WTC11 (cell line): Measurements from ENCODE around the gene TMEM9B. TPM values are rescaled to one million over a fixed set of nuclear protein-coding genes. Genes with fewer than 3 reads are reported as not detected.
"Not testable (repeated sequence)": the region's sequence is repeated elsewhere in the genome, so short reads cannot be mapped to it uniquely, and the experiment has no call there.

Experiments used
- ATAC-seq: fragments of 200-7000 bp; cut with Tn5 transposase; 2 replicates; pipeline ENCODE4 v1.10.0; 2021; ENCODE audit warnings: mild to moderate bottlenecking, moderate library complexity
- CTCF ChIA-PET: fragments of 300-600 bp; sonication (Branson Sonifier 250); formaldehyde crosslinking; loops from one replicate; lab custom pipeline; 2021; ENCODE audit warnings: antibody characterized with exemption; lab: Charles Lee
- POLR2A ChIA-PET: fragments of 350-600 bp; sonication (Branson Sonifier 250); formaldehyde crosslinking; loops from one replicate; lab custom pipeline; 2021; ENCODE audit warnings: antibody characterized with exemption; lab: Charles Lee
- DNase-seq: peaks from one replicate; pipeline ENCODE4 v3.0.0; 2021; ENCODE audit warnings: low spot score
- H3K27ac Mint-ChIP-seq: 2 replicates; pipeline ENCODE4 v1.8.0; 2021; ENCODE audit warnings: mixed read lengths
- H3K27me3 Mint-ChIP-seq: 2 replicates; pipeline ENCODE4 v1.8.0; 2021; ENCODE audit warnings: low read depth, mild to moderate bottlenecking, moderate library complexity, mixed read lengths
- H3K36me3 Mint-ChIP-seq: 2 replicates; pipeline ENCODE4 v1.8.0; 2021; ENCODE audit warnings: mixed read lengths
- H3K4me1 Mint-ChIP-seq: 2 replicates; pipeline ENCODE4 v1.8.0; 2022; ENCODE audit warnings: mixed read lengths
- H3K4me3 Mint-ChIP-seq: 2 replicates; pipeline ENCODE4 v1.8.0; 2021; ENCODE audit warnings: mild to moderate bottlenecking, moderate library complexity, mixed read lengths
- H3K9me3 Mint-ChIP-seq: 2 replicates; pipeline ENCODE4 v1.8.0; 2021; ENCODE audit warnings: mixed read lengths
- CREB1 ChIP-seq: sonication (generic); formaldehyde crosslinking; IDR thresholded peaks from 2 replicates; pipeline ENCODE4 v1.8.0; 2023; ENCODE audit warnings: mild to moderate bottlenecking, missing genetic modification reagents
- CREM ChIP-seq: sonication (generic); formaldehyde crosslinking; IDR thresholded peaks from 2 replicates; pipeline ENCODE4 v1.8.1; 2022; ENCODE audit warnings: mild to moderate bottlenecking, missing genetic modification reagents, moderate library complexity
- EMX1 ChIP-seq: fragments of 250-450 bp; sonication (Bioruptor Pico); IDR thresholded peaks from 2 replicates; pipeline ENCODE4 v1.8.0; 2021; ENCODE audit warnings: mild to moderate bottlenecking
- GRHL2 ChIP-seq: fragments of 250-450 bp; sonication (Bioruptor Pico); IDR thresholded peaks from 2 replicates; pipeline ENCODE4 v1.8.0; 2022; ENCODE audit warnings: mild to moderate bottlenecking, moderate library complexity; ENCODE audit not compliant: insufficient replicate concordance, severe bottlenecking
- JUN ChIP-seq: sonication (generic); formaldehyde crosslinking; IDR thresholded peaks from 2 replicates; pipeline ENCODE4 v1.8.0; 2023; ENCODE audit warnings: mild to moderate bottlenecking, missing genetic modification reagents
- NR1H2 ChIP-seq: sonication (generic); formaldehyde crosslinking; IDR thresholded peaks from 2 replicates; pipeline ENCODE4 v1.9.0; 2021; ENCODE audit warnings: mild to moderate bottlenecking, moderate library complexity, missing genetic modification reagents
- RELA ChIP-seq: sonication (generic); formaldehyde crosslinking; IDR thresholded peaks from 2 replicates; pipeline ENCODE4 v1.8.1; 2022; ENCODE audit warnings: missing genetic modification reagents, mild to moderate bottlenecking, borderline replicate concordance
- SMAD4 ChIP-seq: sonication (generic); formaldehyde crosslinking; IDR thresholded peaks from 2 replicates; pipeline ENCODE4 v1.8.0; 2022; ENCODE audit warnings: mild to moderate bottlenecking, missing genetic modification reagents
- TP53 ChIP-seq: sonication (generic); formaldehyde crosslinking; IDR thresholded peaks from 2 replicates; pipeline ENCODE4 v1.8.1; 2023; ENCODE audit warnings: mild to moderate bottlenecking, missing genetic modification reagents
- ZNF396 ChIP-seq: fragments of 250-450 bp; sonication (Bioruptor Pico); IDR thresholded peaks from 2 replicates; pipeline ENCODE4 v1.8.0; 2021; ENCODE audit warnings: mild to moderate bottlenecking, moderate library complexity, borderline replicate concordance
- ZNF423 ChIP-seq: fragments of 250-450 bp; sonication (Bioruptor Pico); IDR thresholded peaks from 2 replicates; pipeline ENCODE4 v2.1.2; 2022; ENCODE audit warnings: mild to moderate bottlenecking, moderate library complexity
- ZNF671 ChIP-seq: fragments of 250-450 bp; sonication (Bioruptor Pico); IDR thresholded peaks from 2 replicates; pipeline ENCODE4 v1.8.0; 2021; ENCODE audit warnings: mild to moderate bottlenecking
- total RNA-seq: library from RNA; stranded (reverse); gene quantifications from 3 replicates; pipeline ENCODE4 v1.2.3, GENCODE V29; 2021
- TF ChIP-seq, protein P1 (sequence below): sonication (generic); formaldehyde crosslinking; IDR thresholded peaks from 2 replicates; pipeline ENCODE4 v1.8.0; 2023; ENCODE audit warnings: missing genetic modification reagents
- TF ChIP-seq, protein P2 (sequence below): sonication (generic); formaldehyde crosslinking; IDR thresholded peaks from 2 replicates; pipeline ENCODE4 v1.8.1; 2022; ENCODE audit warnings: missing genetic modification reagents, borderline replicate concordance

The TMEM9B gene
- total RNA-seq, 1 experiment from 2014 or later: 8.7 TPM

- TF ChIP-seq CREM (CRISPR knock-in tag): no peak
- TF ChIP-seq CREB1 (CRISPR knock-in tag): no peak
- TF ChIP-seq GRHL2: no peak
- TF ChIP-seq, protein P1, sequence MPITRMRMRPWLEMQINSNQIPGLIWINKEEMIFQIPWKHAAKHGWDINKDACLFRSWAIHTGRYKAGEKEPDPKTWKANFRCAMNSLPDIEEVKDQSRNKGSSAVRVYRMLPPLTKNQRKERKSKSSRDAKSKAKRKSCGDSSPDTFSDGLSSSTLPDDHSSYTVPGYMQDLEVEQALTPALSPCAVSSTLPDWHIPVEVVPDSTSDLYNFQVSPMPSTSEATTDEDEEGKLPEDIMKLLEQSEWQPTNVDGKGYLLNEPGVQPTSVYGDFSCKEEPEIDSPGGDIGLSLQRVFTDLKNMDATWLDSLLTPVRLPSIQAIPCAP: no peak
- TF ChIP-seq ZNF396 (CRISPR knock-in tag): no peak
- ChIA-PET CTCF (interaction anchor here (1.0 to 1.5 kb wide), 3 partner anchors 27 to 149 kb away, joined by 3 to 5 read pairs (median 4); no protein-coding TSS in a partner anchor), POLR2A (no interaction called here)
- DNase-seq (no peak), ATAC-seq (no peak)
- peaks cover 4% of the 10 kb centered on the region for H3K9me3 Mint-ChIP-seq
- peaks cover 5% of the 10 kb centered on the region for H3K4me1 Mint-ChIP-seq
- H3K27ac Mint-ChIP-seq: no peak overlapping the region
- H3K36me3 Mint-ChIP-seq: no peaks in the 10 kb centered on the region
- peaks cover 2% of the 10 kb centered on the region; the same call in 1 of the 2 replicates for H3K27me3 Mint-ChIP-seq
- no peak overlapping the region for H3K4me3 Mint-ChIP-seq
These were observed 24.3 kb upstream of the TMEM9B start for GRCh38 chr11:8988329-8989234.

DNA sequence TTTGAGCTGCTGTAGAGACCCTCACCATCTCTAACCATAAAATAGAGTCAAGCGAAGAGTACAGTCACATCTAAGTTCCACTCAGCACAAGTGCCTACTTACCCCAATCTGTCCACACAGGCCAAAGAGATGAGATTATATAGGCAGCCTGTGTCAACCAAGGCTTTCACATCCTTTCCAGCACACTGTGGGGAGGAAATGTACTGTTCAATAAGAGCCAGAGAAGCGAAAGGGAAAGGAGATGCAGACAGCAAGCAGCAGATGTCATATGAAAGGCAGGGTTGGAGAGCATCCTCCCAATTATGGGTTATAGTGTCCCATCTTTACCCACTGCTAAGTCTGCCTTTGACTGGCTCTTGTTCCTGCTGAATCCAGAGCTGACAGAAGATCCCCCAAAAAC lies 23.2 kb upstream of the TMEM9B start:
- Mint-ChIP-seq H3K4me1 (peaks cover 5% of the 10 kb centered on the region), H3K36me3 (no peaks in the 10 kb centered on the region), H3K4me3 (no peak overlapping the region), H3K27me3 (peaks cover 2% of the 10 kb centered on the region; the same call in 1 of the 2 replicates), H3K9me3 (peaks cover 4% of the 10 kb centered on the region), H3K27ac (no peak overlapping the region)
- TF ChIP-seq JUN (CRISPR knock-in tag) (no peak), EMX1 (no peak), NR1H2 (CRISPR knock-in tag) (no peak), ZNF671 (CRISPR knock-in tag) (no peak), RELA (CRISPR knock-in tag) (no peak), TP53 (CRISPR knock-in tag) (no peak), ZNF423 (CRISPR knock-in tag) (no peak)
- DNase-seq (no peak), ATAC-seq (no peak)
- POLR2A ChIA-PET: no interaction called here
- CTCF ChIA-PET: interaction anchor here (1.3 to 1.5 kb wide), 2 partner anchors 16 to 28 kb away, joined by 3 to 4 read pairs; partner anchors contain the start of gene NRIP3

GRCh38 chr11:8986772-8987171 lies 22.5 kb upstream of the TMEM9B start:
- H3K4me1 Mint-ChIP-seq, POLR2A ChIA-PET, H3K27me3 Mint-ChIP-seq, DNase-seq, H3K27ac Mint-ChIP-seq, H3K4me3 Mint-ChIP-seq, H3K36me3 Mint-ChIP-seq, ATAC-seq, H3K9me3 Mint-ChIP-seq: not testable (repeated sequence)
- CTCF ChIA-PET: interaction anchor here (1.3 kb wide), 1 partner anchor 17 kb away, joined by 3 read pairs; the partner anchor contains the start of gene NRIP3

- peaks cover 2% of the 10 kb centered on the region; the same call in 1 of the 2 replicates for H3K27me3 Mint-ChIP-seq
- no peaks in the 10 kb centered on the region for H3K36me3 Mint-ChIP-seq
- ATAC-seq: no peak
- TF ChIP-seq ZNF423 (CRISPR knock-in tag) (no peak), SMAD4 (CRISPR knock-in tag) (no peak)
- TF ChIP-seq, protein P2, sequence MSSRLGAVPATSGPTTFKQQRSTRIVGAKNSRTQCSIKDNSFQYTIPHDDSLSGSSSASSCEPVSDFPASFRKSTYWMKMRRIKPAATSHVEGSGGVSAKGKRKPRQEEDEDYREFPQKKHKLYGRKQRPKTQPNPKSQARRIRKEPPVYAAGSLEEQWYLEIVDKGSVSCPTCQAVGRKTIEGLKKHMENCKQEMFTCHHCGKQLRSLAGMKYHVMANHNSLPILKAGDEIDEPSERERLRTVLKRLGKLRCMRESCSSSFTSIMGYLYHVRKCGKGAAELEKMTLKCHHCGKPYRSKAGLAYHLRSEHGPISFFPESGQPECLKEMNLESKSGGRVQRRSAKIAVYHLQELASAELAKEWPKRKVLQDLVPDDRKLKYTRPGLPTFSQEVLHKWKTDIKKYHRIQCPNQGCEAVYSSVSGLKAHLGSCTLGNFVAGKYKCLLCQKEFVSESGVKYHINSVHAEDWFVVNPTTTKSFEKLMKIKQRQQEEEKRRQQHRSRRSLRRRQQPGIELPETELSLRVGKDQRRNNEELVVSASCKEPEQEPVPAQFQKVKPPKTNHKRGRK (CRISPR knock-in tag): no peak
- H3K9me3 Mint-ChIP-seq: peaks cover 4% of the 10 kb centered on the region
- H3K4me3 Mint-ChIP-seq: no peak overlapping the region
- no peak overlapping the region for H3K27ac Mint-ChIP-seq
- DNase-seq: no peak
- ChIA-PET POLR2A (no interaction called here), CTCF (interaction anchor here (1.0 kb wide), 1 partner anchor 108 kb away, joined by 3 read pairs; no protein-coding TSS in a partner anchor)
- H3K4me1 Mint-ChIP-seq: peaks cover 5% of the 10 kb centered on the region
These were observed 21.2 kb upstream of the TMEM9B start for GRCh38 chr11:8985462-8985861.
